HG03159 (cell line): ENCODE results near the gene TP73.

Source experiments
- ATAC-seq: cut with Tn5 transposase; IDR thresholded peaks from one replicate; pipeline ENCODE4 v1.9.1; 2021; ENCODE audit warnings: mild to moderate bottlenecking, moderate library complexity; ENCODE audit not compliant: unreplicated experiment

The TP73 gene

DNA sequence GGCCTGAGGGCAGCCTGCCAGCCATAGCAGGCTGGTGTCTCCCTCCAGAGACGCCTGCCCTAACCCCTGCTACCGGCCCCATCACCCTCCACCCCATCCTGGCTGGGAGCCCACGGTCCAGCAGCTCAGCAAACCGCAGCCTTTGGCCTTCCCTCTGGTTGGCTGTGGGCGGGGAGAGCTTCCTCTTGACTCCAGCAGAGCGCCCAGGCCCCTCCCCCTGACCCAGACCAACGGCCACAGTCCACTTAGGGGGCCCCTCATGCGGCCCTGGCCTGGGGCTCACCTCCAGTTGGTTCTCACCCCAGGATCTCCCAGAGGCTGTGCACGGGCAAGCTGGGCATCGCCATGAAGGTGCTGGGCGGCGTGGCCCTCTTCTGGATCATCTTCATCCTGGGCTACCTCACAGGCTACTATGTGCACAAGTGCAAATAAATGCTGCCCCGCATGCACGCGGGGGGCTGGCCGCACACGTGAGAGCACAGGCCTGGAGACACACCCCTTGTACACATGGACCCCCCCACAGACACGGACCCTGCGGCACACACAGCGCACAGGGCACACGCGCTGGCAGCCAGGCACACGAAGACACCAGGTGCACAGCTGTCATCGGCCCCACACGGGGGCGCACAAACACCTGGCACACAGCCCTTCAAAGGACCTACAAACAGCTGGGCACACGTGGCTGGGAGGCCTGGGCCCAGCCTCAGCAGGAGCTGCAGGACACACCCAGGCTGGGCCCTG is 123.3 kb downstream of the TP73 start:
- ATAC-seq = no peak

DNA sequence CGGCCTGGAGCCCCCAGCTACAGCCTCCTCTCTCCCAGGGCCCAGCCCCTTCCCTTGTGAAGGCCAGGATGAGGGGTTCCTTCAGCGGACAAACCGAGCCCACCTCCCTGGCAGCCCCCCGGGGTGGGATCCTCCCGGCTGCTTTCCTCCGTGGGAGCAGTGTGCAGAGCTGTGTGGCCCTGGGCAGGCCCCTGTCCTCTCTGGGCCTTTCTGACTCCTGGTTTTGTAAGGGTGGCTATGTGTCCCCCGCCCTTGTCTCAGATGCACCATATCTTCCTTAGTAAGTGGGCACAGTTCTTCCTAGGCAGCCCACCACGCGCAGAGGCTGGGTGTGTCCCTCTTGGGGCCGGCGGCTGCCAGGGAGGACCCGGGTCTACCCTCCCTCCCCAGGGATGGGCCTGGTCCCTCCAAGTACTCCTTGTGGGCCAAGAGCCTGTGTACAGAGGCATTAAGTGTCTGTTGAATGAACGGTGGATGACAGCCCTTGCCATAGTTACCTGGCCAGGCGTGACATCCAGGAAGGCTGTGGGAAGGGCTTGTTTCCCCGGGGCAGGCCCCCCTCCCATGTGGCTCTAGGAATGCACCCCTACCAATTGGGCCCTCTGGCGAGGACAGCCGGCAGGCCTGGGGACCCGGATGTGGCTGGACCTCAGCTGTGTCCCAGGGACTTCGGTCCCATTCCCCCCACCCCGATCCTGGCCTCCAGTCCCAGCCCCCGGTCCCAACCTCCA is 124.1 kb downstream of the TP73 start:
- no peak for ATAC-seq

DNA sequence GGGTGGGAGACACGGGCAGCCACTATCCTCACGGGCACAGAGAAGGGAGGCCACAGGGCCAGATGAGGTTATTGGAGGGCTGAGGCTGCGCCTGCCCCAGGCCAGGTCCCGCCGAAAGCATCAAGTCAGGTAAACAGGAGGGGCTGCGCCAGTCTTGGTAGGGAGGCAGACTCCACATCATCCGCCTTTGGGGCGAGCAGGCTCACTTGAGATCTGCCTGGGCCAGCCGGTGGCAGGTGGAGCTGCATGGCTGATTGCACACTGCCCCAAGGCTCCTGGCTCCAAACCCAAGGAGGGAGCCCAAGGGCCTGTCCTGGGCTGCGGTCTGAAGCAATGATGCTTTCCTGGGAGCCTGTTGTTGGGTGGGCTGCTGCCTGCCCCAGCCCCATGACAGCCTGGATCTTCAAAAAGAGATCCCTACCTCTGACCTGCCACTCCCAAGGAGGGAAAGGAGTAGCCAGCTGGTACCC is 124.8 kb downstream of the TP73 start:
- no peak for ATAC-seq

DNA sequence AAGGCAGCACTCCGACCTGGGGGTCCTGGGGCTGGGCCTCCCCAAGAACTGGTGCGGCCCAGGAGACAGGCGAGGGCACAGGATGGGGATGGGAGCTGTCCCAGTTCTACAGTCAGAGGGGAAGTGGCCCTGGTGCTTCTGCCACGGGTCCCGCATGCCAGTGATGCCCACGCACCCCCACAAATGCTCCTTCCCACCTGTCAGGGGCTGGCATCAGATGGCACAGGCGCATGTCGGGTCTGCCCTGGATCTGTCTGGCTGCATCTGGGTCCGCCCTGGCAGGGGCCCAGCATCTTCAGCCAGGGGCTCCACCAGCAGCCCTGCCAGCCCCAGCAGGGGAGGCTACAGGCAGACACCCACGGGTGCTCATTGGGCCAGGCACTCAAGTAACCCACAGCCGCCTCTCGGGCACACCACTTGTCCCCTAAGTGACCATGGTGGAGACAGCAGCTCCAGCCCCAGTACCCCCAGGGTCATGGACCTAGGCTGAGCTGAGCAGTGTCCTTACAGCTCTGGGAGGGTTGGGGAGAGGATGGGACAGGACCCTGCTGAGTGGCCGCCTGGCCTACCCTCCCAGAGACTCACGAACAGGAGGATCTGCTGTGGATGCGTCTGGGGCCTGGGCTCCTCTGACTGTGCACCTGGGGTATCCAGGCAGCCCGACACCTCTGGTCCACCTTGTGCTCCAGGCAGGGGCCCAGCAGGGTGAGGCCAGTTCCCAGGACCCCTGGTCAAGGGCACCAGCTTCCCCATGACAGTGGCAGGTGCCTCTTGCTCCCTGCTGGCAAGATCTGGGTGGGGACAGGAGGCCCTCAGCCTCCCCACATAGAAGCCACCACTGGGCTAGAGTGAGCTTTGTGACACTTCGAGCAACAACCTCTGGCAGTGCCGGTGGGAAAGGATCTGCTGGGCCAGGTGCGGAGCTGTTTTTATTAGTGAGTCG is 125.6 kb downstream of the TP73 start:
- no peak for ATAC-seq

DNA sequence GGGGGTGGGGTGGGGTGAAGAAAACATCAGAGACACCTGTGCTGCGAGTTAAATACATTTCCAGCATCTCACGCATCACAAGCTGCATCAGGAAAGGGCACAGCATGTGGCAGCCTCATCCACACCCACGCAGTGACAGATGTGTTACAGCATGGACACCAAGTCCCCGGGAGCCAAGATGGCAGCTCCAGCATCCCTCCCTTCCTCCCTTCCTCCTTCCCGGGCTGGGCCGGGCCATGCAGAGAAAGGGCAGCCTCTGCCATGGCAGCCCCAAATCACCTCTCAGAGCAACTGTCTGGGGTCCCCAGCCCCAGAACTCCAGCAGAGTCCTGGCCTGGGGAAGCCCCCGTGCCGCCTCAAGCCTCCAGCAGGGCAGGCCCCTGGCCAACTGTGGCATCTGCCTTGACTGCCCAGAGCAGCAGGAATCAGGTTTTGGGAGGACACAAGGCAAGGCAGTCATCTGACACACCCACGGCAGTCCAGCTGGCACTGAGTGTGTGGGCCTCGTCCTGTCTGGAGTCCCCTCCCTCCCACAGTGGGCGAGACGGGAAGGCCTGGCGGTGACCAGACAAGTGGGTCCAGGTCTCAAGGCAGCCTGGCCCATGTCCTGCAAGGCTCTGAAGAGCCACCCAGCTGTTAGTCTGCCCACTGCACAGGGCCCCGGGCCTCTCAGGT is 126.4 kb downstream of the TP73 start:
- ATAC-seq = no peak

DNA sequence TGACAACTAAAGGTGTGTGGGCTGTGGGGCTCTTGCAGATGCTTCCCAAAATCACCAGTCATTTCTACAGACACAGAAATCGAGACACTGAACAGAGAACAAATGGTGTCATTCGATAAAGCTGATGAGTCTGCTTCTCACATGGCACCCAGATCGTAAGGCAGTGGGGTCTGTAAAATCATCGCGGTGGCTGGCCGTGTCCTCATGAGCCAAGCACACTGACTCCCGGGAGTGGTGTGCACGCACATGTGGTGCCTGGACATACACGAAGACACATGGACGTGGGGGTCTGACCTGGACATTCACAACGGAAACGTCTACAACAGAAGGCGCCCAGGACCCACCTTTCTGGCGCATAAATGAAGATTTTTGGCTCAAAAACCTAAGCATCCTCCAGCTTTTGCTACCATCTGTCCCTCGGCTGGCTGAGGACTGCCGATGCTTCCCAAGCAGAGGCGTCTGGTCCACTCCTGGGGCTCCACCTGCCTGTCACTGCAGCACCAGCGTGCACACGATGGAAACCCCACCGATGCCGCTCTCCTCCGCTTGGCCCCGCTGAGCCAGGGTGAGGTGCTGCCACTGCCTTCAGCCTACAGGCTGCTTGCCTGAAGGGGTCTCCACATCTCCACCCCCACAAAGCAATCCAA is 127.1 kb downstream of the TP73 start:
- no peak for ATAC-seq

DNA sequence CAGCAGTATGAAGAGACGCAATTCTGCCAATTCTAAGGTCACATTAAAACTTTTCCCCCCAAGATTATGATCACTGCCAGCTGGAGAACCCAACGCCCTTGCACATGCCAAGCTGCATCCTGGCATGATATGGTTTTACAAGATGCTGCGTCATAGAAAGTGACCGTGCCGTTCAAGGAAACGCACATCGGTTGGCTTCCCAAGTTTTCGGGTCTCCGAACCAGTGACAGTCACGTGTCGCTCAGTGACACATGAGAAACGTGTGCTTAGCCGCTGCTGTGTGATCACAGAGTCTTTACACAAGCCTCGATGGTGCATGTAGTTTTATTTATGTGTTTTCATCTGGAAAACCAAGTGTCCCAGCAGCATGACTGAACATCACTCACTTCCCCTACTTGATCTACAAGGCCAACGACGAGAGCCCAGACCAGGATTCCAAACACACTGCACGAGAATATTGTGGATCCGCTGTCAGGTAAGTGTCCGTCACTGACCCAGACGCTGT is 127.6 kb downstream of the TP73 start:
- ATAC-seq = no peak

DNA sequence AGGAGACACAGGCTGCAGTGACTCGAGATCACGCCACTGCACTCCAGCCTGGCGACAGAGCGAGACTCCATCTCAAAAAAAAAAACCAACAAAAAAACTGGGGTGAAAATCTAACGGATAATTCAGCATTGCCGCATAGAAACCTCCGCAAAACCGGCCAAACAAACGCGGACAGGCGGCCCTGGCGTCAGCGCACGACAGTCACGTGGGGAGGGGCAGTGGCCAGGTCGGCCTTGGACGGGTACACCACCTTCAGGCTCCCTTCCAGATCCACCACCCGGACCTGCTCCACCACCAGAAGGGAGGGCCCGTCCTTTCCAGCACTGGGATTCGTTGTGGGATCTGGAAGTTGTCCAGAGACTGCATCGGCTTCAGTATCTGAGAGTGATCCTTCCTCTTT is 128.6 kb downstream of the TP73 start:
- ATAC-seq = no peak

DNA sequence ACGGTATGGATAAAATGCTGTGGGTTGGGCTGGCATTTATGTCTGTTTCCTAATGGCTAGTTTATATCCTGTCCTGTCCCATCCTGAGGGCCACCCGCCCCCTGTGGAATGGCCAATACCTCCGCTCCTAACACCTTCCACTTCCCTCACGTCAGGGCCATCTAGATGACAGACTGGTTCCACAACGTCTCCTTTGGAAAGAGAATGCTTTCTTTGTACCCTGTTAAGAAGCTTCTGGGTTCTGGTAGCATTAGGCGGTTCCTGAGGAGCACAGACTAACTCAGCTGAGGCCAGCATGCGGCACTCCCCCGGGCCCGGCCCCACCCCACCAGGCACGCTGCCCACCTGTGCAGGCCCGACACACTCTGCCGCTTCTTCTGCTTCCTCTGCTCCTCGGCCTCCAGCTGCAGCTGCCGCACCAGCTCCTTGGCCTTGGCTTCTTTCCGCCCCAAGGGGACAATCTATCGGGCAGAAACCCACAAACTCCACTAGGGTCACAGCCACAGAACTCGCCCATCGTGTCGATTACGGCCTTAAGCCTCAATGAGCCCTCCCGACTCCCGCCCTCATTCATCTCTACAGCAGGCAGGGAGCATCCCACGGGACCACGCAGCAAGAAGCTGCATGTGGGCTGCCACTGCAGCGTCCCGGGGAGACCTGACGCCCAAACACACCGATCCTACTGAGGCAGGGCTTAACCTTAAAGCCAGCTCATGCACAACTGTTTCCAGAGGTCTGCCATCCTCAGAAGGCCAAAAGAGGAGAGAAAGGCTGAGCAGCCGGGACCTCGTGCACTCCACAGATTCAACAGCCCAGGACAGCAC is 131.5 kb downstream of the TP73 start:
- ATAC-seq = no peak

DNA sequence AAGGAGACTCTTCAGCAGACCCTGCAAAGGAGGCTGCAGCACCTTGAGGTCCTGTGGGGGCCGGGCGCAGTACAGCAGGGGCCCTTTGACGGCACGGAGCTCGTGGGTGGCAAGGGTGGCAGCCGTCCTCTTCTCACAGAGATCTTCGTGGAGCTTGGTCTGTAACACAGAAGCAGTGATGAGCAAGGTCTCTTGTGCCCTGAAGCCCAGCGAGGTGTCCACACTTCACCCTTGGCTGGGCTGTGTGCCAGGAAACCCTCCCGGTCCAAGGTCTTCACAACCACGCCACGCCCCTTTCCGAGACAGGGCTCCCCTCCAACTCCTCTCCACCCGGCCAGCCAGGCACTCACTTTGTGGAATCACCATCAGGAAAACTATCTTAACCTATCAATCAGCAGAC is 132.7 kb downstream of the TP73 start:
- no peak for ATAC-seq

DNA sequence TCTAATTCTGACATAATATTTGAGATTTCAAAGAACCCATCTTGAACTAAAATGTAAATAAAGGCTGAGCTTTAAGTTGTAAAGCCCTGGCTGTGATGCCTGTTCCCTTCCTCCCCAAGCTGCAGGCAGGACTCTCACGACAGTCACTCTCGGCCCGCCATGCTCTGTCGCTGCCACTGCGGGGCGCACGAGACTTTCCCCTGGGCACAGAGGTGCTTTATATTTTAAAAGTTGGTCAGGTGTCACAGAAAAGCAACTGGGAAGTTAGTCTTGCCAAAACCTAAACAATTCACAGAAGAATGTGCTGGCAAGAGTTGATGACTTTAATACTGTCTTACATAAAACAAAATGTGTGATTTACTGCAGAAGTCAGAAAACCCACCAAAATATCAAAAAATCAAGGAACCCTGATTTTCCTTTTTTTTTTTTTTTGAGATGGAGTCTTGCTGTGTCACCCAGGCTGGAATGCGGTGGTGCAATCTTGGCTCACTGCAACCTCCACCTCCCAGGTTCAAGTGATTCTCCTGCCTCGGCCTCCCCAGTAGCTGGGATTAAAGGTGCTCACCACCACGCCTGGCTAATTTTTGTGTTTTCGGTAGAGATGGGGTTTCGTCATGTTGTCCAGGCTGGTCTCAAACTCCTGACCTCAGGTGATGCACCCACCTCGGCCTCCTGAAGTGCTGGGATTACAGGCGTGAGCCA is 133.3 kb downstream of the TP73 start:
- ATAC-seq = no peak
